Fibroblast of the aortic adventitia (primary cell): Measurements from ENCODE around the gene ANO6. TPM values are rescaled to one million over a fixed set of nuclear protein-coding genes. Genes with fewer than 3 reads are reported as not detected.

Experiments used
- DNase-seq: peaks from one replicate; pipeline ENCODE4 v3.0.0-alpha.2; 2010; ENCODE audit warnings: low read depth
- H3K4me3 ChIP-seq: 2 replicates; pipeline ENCODE4 v1.5.1; 2011; ENCODE audit warnings: low read depth, mild to moderate bottlenecking, control low read depth, low read length, moderate library complexity
- total RNA-seq: library from RNA; depleted of rRNA; stranded (reverse); fragments of >200 nt; gene quantifications from 2 replicates; pipeline ENCODE4 v1.2.3, GENCODE V29; 2012; ENCODE audit warnings: low replicate concordance
- TF ChIP-seq, protein P1 (sequence below): IDR thresholded peaks from 2 replicates; pipeline ENCODE4 v1.5.1; 2011; ENCODE audit warnings: mild to moderate bottlenecking, low read length, control low read depth, inconsistent platforms; ENCODE audit not compliant: insufficient read depth

The ANO6 gene
- total RNA-seq, 1 donor: 81.2 TPM

DNA sequence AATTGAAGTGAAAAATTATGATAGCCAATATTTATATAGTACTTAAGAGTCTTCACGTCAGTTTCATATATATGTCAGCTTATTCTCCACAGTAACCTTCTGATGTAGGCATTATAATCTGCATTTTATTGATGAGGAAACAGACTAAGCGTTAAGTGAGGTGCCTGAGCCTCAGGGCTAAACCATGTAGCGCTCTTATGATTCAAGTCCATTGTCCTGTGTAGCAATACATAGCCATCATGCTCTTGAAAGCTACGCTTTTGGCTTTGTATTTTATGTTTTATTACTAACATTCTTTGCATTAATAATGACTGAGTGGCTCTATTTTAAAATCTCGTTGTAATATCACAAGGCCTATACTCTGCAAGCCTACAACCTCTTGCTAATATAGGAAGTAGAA lies 79.0 kb downstream of the ANO6 start:
- no peak overlapping the region for H3K4me3 ChIP-seq
- no peak for DNase-seq
- TF ChIP-seq, protein P1, sequence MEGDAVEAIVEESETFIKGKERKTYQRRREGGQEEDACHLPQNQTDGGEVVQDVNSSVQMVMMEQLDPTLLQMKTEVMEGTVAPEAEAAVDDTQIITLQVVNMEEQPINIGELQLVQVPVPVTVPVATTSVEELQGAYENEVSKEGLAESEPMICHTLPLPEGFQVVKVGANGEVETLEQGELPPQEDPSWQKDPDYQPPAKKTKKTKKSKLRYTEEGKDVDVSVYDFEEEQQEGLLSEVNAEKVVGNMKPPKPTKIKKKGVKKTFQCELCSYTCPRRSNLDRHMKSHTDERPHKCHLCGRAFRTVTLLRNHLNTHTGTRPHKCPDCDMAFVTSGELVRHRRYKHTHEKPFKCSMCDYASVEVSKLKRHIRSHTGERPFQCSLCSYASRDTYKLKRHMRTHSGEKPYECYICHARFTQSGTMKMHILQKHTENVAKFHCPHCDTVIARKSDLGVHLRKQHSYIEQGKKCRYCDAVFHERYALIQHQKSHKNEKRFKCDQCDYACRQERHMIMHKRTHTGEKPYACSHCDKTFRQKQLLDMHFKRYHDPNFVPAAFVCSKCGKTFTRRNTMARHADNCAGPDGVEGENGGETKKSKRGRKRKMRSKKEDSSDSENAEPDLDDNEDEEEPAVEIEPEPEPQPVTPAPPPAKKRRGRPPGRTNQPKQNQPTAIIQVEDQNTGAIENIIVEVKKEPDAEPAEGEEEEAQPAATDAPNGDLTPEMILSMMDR: no peak

DNA sequence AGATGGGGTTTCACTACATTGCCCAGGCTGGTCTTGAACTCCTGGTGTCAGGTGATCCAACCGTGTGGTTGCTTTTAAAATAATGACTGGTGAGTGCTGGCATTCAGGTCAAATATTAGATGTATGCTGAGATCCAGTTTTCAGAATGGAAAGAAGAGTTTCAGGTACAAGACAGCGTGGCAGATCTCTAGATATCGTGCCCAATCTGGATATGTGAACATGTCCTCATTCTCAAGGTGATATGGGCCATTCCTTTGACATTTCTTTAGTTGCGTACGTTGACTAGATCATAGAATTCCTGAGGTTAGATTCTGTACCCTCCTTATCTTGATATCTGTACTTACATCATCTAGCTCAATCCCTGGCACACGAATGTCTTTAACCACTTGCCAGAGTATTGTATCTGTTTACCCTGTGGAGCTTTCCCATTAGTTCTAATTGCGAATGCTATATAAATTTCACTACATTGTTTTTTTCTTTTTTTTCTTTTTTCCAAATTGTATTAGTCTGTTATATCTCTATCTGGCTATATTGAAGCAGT lies 80.2 kb downstream of the ANO6 start:
- DNase-seq: no peak
- TF ChIP-seq, protein P1: no peak
- no peak overlapping the region for H3K4me3 ChIP-seq

DNA sequence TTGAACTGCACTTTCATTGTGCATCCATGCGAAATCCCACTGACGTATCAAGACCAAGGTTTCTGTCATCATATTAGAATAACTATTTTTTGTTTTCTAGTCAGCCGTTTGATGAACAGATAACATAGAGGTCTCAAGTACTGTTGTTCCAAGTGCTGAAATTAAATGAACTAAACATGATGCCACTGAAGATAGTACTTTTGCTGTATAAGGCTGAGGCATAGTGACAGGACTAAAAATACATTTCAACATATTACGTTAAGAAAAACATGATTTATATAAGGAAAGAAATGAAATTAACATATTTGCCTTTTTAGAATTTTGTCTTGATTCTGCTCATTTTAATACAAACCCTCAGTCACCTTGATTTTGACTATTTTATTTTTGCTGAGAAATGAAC lies 82.2 kb downstream of the ANO6 start:
- no peak for DNase-seq
- TF ChIP-seq, protein P1: no peak
- H3K4me3 ChIP-seq: no peak overlapping the region

DNA sequence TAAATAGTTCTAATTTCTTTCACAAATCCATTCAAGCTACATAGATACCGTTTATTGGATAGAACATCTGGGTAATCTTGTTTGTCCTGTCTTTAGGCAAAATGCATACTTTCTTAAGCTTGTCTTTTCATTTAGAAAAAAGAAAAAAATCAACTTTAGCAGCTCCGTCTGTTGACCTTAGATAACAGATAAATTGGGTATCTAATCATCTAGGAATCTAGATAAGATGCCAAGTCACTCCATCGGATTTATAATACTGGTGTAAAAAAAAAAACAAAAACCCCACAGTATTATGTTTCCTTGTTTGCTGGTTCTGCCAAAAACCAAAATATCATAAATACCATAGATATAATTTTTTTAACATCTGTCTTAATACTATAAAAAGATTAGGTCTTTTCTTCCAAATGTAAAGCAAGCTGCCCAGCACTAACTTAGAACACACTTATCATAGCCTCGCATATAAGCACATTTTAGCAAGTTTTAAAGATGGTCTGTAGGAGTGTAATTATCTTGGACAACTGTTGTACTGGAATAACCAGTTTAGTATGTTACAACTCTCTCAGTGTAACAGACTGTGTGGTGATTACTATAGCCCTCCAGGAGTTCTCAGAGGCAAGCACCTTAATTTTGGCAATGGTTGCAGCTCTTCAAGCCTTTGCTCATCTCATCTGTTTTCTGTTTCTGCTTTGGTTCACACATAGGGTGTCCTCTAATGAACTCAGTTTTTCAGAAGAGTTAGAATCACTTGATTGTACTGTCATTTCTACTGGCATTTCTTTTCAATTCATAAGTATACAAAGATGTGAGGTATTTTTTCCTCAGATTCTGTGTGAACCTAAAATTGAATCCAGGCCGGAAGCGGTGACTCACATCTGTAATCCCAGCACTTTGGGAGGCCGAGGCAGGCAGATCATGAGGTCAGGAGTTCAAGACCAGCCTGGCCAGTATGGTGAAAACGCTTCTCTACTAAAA lies 83.1 kb downstream of the ANO6 start:
- TF ChIP-seq, protein P1: no peak
- H3K4me3 ChIP-seq: no peak overlapping the region
- peak; percentile 78 for DNase-seq

DNA sequence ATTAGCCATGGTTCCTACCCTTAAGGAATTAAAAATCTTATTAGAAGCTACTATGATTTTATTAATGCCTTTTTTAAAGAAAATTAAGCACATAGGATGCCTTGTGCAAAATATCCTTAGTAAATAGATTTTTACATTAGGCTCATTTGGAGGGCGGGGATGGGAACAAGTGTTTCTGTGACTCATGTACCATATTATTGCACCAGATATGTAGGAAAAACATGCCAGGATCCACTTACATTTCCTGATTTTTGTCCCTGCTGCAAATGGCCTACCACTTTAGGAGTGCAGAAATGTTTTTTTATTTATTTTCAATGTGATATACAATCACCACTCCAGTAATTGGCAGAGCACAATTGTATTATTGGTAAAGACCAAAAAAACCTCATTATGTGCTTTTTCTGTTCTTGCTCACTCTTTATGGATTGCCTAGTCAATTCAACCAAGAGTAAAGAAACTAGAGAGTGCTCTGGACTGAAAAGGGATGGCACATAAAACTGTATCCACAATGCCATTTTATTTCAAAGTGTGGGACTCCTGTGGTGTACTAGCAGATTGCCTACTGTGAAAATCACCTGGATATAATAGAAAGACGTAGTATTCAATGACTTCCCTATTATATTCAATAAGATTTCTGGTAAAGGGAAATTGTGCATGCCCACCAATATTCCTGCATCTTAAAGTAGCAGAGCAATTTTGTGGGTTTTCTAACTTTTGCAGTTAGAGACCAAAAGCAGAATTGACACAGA lies 86.9 kb downstream of the ANO6 start:
- TF ChIP-seq, protein P1: no peak
- no peak overlapping the region for H3K4me3 ChIP-seq
- DNase-seq: peak; percentile 43

DNA sequence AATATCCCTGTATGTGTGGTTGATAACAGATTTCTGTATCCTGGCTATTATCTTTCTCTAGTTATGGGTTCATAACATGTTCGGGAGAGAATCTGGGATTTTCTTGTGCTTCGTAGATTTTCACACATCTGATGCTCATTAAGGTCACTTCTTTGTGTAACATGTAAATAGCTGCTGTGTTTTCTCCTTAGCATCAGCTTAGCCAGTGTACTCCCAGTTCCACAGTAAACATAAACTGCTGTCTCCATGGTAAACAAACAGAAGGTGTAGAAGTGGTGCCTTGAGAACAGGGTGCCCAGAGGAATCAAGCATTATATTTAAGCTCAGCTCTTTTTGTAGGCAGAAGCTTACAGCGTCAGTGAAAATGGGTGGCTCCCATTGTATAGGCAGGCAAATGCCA lies 88.0 kb downstream of the ANO6 start:
- DNase-seq: no peak
- TF ChIP-seq, protein P1: no peak
- no peak overlapping the region for H3K4me3 ChIP-seq
